GM12878 (cell line): ENCODE results near the gene LRRN4CL. TPM values are rescaled to one million over a fixed set of nuclear protein-coding genes. Genes with fewer than 3 reads are reported as not detected.
A peak's percentile ranks its signal among the peaks of the same experiment; 100 is the strongest.

Experiments used
- CEBPB ChIP-seq, 2 experiments: fragments of 150-350 bp in 1 of 2; IDR thresholded peaks; 2 replicates each; pipeline ENCODE4 v1.6.1; 2012 to 2014; ENCODE audit warnings: low read depth in 2 of 2, low read length in 2 of 2, borderline replicate concordance in 1 of 2, inconsistent platforms in 1 of 2
- CREB1 ChIP-seq: IDR thresholded peaks from 2 replicates; pipeline ENCODE4 v1.6.1; 2012; ENCODE audit warnings: low read depth, mild to moderate bottlenecking, inconsistent platforms
- DPF2 ChIP-seq: fragments of 450-650 bp; IDR thresholded peaks from 2 replicates; pipeline ENCODE4 v1.6.1; 2017; ENCODE audit warnings: mild to moderate bottlenecking
- EED ChIP-seq: sonication (generic); IDR thresholded peaks from 2 replicates; pipeline ENCODE4 v1.6.1; 2016; ENCODE audit warnings: antibody characterized with exemption, low read depth
- EP300 ChIP-seq, 2 experiments: fragments of 150-350 bp in 1 of 2; IDR thresholded peaks; 2 replicates each; pipeline ENCODE4 v1.6.1; 2011 to 2012; ENCODE audit warnings: low read depth in 2 of 2, low read length in 2 of 2, borderline replicate concordance in 1 of 2, improper control_type of control experiment in 1 of 2, inconsistent platforms in 1 of 2; ENCODE audit not compliant: control insufficient read depth in 1 of 2
- ETV6 ChIP-seq, 2 experiments: fragments of 450-650 bp in 1 of 2; IDR thresholded peaks in 1 of 2; conservative IDR thresholded peaks in 1 of 2; 2 replicates each; pipeline ENCODE4 v1.6.1; 2014; ENCODE audit warnings: antibody characterized with exemption in 1 of 2, borderline replicate concordance in 1 of 2, low read depth in 1 of 2, mild to moderate bottlenecking in 1 of 2, moderate library complexity in 1 of 2
- FOXM1 ChIP-seq: IDR thresholded peaks from 2 replicates; pipeline ENCODE4 v1.6.1; 2012; ENCODE audit warnings: low read depth, mild to moderate bottlenecking, inconsistent platforms, low read length, moderate library complexity
- GABPA ChIP-seq: IDR thresholded peaks from 2 replicates; pipeline ENCODE4 v1.6.1; 2014; ENCODE audit warnings: antibody characterized with exemption, low read depth, mild to moderate bottlenecking, inconsistent platforms
- IKZF2 ChIP-seq, 2 experiments: fragments of 450-650 bp; IDR thresholded peaks; 2 replicates each; pipeline ENCODE4 v1.6.1; 2017; ENCODE audit warnings: mild to moderate bottlenecking in 2 of 2, moderate library complexity in 2 of 2
- KAT2A ChIP-seq: conservative IDR thresholded peaks from 2 replicates; pipeline ENCODE4 v1.6.1; 2011; ENCODE audit warnings: low read depth, low read length; ENCODE audit not compliant: control insufficient read depth
- KDM1A ChIP-seq: fragments of 200-600 bp; sonication (generic); IDR thresholded peaks from 2 replicates; pipeline ENCODE4 v1.6.1; 2016; ENCODE audit warnings: borderline replicate concordance
- MEF2B ChIP-seq: fragments of 450-650 bp; IDR thresholded peaks from 2 replicates; pipeline ENCODE4 v1.6.1; 2018; ENCODE audit warnings: mild to moderate bottlenecking, moderate library complexity; ENCODE audit not compliant: partially characterized antibody, poor library complexity, severe bottlenecking
- MTA3 ChIP-seq: IDR thresholded peaks from 2 replicates; pipeline ENCODE4 v1.6.1; 2012; ENCODE audit warnings: low read length, inconsistent platforms, borderline replicate concordance
- NBN ChIP-seq: fragments of 450-650 bp; IDR thresholded peaks from 2 replicates; pipeline ENCODE4 v1.6.1; 2016
- NFYB ChIP-seq: IDR thresholded peaks from 2 replicates; pipeline ENCODE4 v1.6.1; 2011; ENCODE audit warnings: low read depth, mild to moderate bottlenecking, low read length, improper control_type of control experiment, moderate library complexity; ENCODE audit not compliant: insufficient read depth
- NR2C2 ChIP-seq: IDR thresholded peaks from 2 replicates; pipeline ENCODE4 v1.6.1; 2011; ENCODE audit warnings: borderline replicate concordance, low read depth; ENCODE audit not compliant: control insufficient read depth, insufficient read length
- POLR2AphosphoS2 ChIP-seq: IDR thresholded peaks from 2 replicates; pipeline ENCODE4 v1.6.1; 2011; ENCODE audit warnings: low read depth, mild to moderate bottlenecking, low read length, improper control_type of control experiment, moderate library complexity
- POLR2AphosphoS5 ChIP-seq: IDR thresholded peaks from 2 replicates; pipeline ENCODE4 v1.6.1; 2011; ENCODE audit warnings: mild to moderate bottlenecking, low read length, inconsistent platforms
- POU2F2 ChIP-seq: IDR thresholded peaks from 3 replicates; pipeline ENCODE4 v1.6.1; 2011; ENCODE audit warnings: low read depth, mild to moderate bottlenecking, low read length, borderline replicate concordance
- RUNX3 ChIP-seq: IDR thresholded peaks from 2 replicates; pipeline ENCODE4 v1.6.1; 2012; ENCODE audit warnings: low read length, inconsistent platforms
- SIN3A ChIP-seq: IDR thresholded peaks from 2 replicates; pipeline ENCODE4 v1.6.1; 2012; ENCODE audit warnings: low read depth, low read length, improper control_type of control experiment
- SMAD1 ChIP-seq: fragments of 450-650 bp; IDR thresholded peaks from 2 replicates; pipeline ENCODE4 v1.6.1; 2018; ENCODE audit warnings: mild to moderate bottlenecking, low read depth; ENCODE audit not compliant: partially characterized antibody
- SMC3 ChIP-seq: IDR thresholded peaks from 2 replicates; pipeline ENCODE4 v1.6.1; 2011; ENCODE audit warnings: low read length, improper control_type of control experiment, borderline replicate concordance
- STAT3 ChIP-seq: IDR thresholded peaks from 2 replicates; pipeline ENCODE4 v1.6.1; 2011; ENCODE audit warnings: low read depth, low read length, improper control_type of control experiment
- TBL1XR1 ChIP-seq: IDR thresholded peaks from 2 replicates; pipeline ENCODE4 v1.6.1; 2012; ENCODE audit warnings: low read depth, low read length, improper control_type of control experiment
- TCF12 ChIP-seq: IDR thresholded peaks from 2 replicates; pipeline ENCODE4 v1.6.1; 2011; ENCODE audit warnings: low read depth, mild to moderate bottlenecking, low read length
- ZNF274 ChIP-seq: IDR thresholded peaks from one replicate; pipeline ENCODE4 v1.8.0; 2011; ENCODE audit not compliant: insufficient read length, insufficient read depth
- polyA plus RNA-seq, 11 experiments: library from polyadenylated mRNA; depleted of rRNA in 4 of 11; unstranded in 6 of 11; stranded (reverse) in 5 of 11; fragments of >200 nt; fragmentation: Nextera tagmentation in 4 of 11; fragmentation: Illumina TruSeq in 1 of 11; extraction: Ambion mirVana in 4 of 11; extraction: Trizol in 1 of 11; gene quantifications; 1 replicate in 1 of 11; 2 replicates in 10 of 11; pipeline versions ENCODE4 v1.2.1 to v1.2.3, GENCODE V29; 2011 to 2016; ENCODE audit warnings: inconsistent platforms in 2 of 11, missing spikeins in 2 of 11, low read depth in 1 of 11
- total RNA-seq, 4 experiments: library from RNA; depleted of rRNA in 3 of 4; stranded (reverse); fragments of >200 nt in 3 of 4; fragmentation: Illumina TruSeq in 1 of 4; extraction: Trizol in 1 of 4; gene quantifications; 2 replicates each; pipeline versions ENCODE4 v1.2.1 to v1.2.3, GENCODE V29; 2013 to 2021
- TF ChIP-seq, protein P1 (sequence below): fragments of 450-650 bp; IDR thresholded peaks from 2 replicates; pipeline ENCODE4 v1.6.1; 2016; ENCODE audit warnings: mild to moderate bottlenecking

LRRN4CL gene
- total and polyA plus RNA-seq, 10 of the 15 experiments (the other 5 are each of a cell fraction or from before 2014, with no cell fraction given), result 0.01 to 0.06 TPM; not detected in 8

DNA sequence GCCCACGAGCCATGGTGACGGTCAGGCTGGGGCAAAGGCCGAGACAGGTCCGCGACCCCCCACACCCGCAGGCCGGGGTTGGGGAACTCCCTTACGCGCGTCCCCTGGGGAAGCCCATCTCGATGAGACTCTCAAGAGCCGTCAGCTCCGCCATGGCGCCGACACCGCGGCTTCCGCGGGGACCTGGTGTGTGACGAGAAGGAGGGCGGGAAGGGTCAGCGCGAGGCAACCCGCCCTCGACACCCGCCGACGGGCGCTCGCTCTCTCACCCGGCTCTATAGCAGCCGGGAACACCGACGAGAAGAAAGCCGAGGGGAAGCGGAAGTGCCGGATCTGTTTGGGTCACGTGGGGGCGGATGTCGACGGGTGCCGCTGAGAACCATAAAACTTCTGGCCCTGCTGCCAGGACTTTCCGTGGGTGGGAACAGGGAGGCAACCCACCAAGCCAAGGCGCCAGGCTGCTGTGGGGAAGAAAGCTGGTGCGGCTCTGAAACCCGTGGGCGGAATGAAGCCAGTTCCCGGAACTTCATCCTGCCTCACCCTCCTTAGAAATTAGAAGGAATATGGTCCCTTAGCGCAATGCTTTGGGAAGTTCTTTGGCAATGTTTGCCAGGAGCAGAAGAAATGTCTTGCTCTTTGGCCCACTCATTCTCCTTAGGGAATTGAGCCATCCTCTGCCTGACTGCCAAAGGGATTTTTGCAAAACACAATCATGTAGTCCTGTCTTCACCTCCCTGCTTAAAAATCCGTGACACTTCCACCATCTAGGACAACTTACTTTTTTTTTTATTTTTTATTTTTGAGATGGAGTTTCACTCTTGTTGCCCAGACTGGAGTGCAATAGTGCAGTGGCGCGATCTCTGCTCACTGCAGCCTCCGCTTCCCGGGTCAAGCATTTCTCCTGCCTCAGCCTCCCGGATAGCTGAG lies 10.3 kb downstream of the LRRN4CL start, which contains the start of gene UBXN1 (continued):
- TF ChIP-seq ETV6 (conservative IDR thresholded peaks at IDR 0.05 in 1 of 2, IDR thresholded peaks at IDR 0.05 in 1 of 2; ENCODE audit: borderline replicate concordance in 1 of 2, low read depth in 1 of 2), result peak in 1 of 2 experiments; percentile 23; a peak in 1 of 4 replicates
- no peak for TF ChIP-seq SMAD1
- no peak for TF ChIP-seq SMC3
- no peak for TF ChIP-seq TBL1XR1
- TF ChIP-seq ZNF274, result no peak
- TF ChIP-seq TCF12, result peak; percentile 52; the same call in 1 of the 2 replicates
- peak; percentile 26; the same call in 1 of the 2 replicates for TF ChIP-seq NBN
- TF ChIP-seq RUNX3, result peak; percentile 47; the same call in 1 of the 2 replicates
- TF ChIP-seq EP300 (IDR thresholded peaks at IDR 0.05; ENCODE audit: borderline replicate concordance in 1 of 2, control insufficient read depth in 1 of 2, low read depth in 2 of 2, low read length in 2 of 2), result peak in 1 of 2 experiments; percentile 42; a peak in 1 of 4 replicates
- TF ChIP-seq DPF2, result 0 out of 2 replicates have a peak, but pooled peaks have one; percentile 57
- TF ChIP-seq CEBPB (IDR thresholded peaks at IDR 0.05; ENCODE audit: borderline replicate concordance in 1 of 2, low read depth in 2 of 2, low read length in 2 of 2), result no peak
- no peak; the same call in 1 of the 2 replicates for TF ChIP-seq CREB1
- TF ChIP-seq FOXM1, result no peak
- no peak for TF ChIP-seq NFYB
- no peak for TF ChIP-seq KDM1A
- peak; percentile 68; the same call in 1 of the 2 replicates for TF ChIP-seq SIN3A
- TF ChIP-seq EED, result peak; percentile 83
- no peak for TF ChIP-seq KAT2A
- TF ChIP-seq, protein P1, sequence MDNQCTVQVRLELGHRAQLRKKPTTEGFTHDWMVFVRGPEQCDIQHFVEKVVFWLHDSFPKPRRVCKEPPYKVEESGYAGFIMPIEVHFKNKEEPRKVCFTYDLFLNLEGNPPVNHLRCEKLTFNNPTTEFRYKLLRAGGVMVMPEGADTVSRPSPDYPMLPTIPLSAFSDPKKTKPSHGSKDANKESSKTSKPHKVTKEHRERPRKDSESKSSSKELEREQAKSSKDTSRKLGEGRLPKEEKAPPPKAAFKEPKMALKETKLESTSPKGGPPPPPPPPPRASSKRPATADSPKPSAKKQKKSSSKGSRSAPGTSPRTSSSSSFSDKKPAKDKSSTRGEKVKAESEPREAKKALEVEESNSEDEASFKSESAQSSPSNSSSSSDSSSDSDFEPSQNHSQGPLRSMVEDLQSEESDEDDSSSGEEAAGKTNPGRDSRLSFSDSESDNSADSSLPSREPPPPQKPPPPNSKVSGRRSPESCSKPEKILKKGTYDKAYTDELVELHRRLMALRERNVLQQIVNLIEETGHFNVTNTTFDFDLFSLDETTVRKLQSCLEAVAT, result peak; percentile 99
- TF ChIP-seq POLR2AphosphoS2, result 0 out of 2 replicates have a peak, but pooled peaks have one; percentile 43
- TF ChIP-seq POU2F2, result peak; percentile 75
- peak; percentile 79 to 82 for TF ChIP-seq IKZF2 (IDR thresholded peaks at IDR 0.05)
- TF ChIP-seq POLR2AphosphoS5, result peak; percentile 92
- no peak for TF ChIP-seq STAT3
- TF ChIP-seq MEF2B, result peak; percentile 89
- TF ChIP-seq MTA3, result no peak
- TF ChIP-seq NR2C2, result no peak
- TF ChIP-seq GABPA, result peak; percentile 92
